Esophagus muscularis mucosa (tissue), 4 donors: ENCODE results near the gene CYP27B1. TPM values are rescaled to one million over a fixed set of nuclear protein-coding genes. Genes with fewer than 3 reads are reported as not detected.
A peak's percentile ranks its signal among the peaks of the same experiment; 100 is the strongest.

Experiments
- DNase-seq: peaks from one replicate; pipeline ENCODE4 v3.0.0-alpha.2; 2017; ENCODE audit errors: extremely low spot score
- H3K27ac ChIP-seq, 4 donors: fragments of 200-600 bp; sonication (generic); replicated peaks in 1 of 4; 1 replicate in 3 of 4; 2 replicates in 1 of 4; pipeline ENCODE4 v1.5.1; 2016 to 2019; ENCODE audit warnings: mild to moderate bottlenecking in 1 of 4
- H3K27me3 ChIP-seq, 4 donors: fragments of 200-600 bp; sonication (generic); one replicate each; pipeline versions ENCODE4 v1.5.1 to v1.6.0; 2016 to 2019
- H3K36me3 ChIP-seq, 4 donors: fragments of 200-600 bp; sonication (generic); one replicate each; pipeline ENCODE4 v1.5.1; 2016 to 2019
- H3K4me1 ChIP-seq, 4 donors: fragments of 200-600 bp; sonication (generic); one replicate each; pipeline ENCODE4 v1.5.1; 2016 to 2019
- H3K4me3 ChIP-seq, 4 donors: fragments of 200-600 bp; sonication (generic); 1 replicate in 2 of 4; 2 replicates in 2 of 4; pipeline ENCODE4 v1.5.1; 2016 to 2019; ENCODE audit warnings: mild to moderate bottlenecking in 4 of 4, moderate library complexity in 1 of 4
- H3K9me3 ChIP-seq, 4 donors: fragments of 200-600 bp; sonication (generic); 1 replicate in 3 of 4; 2 replicates in 1 of 4; pipeline ENCODE4 v1.5.1; 2016 to 2019
- CTCF ChIP-seq, 3 experiments: fragments of 200-600 bp in 2 of 3; fragments of 450-650 bp in 1 of 3; sonication (generic) in 2 of 3; IDR thresholded peaks; one replicate each; pipeline ENCODE4 v1.5.1; 2017 to 2019; ENCODE audit warnings: antibody characterized with exemption in 3 of 3, mild to moderate bottlenecking in 2 of 3, moderate library complexity in 1 of 3
- EP300 ChIP-seq: sonication (generic); formaldehyde crosslinking; IDR thresholded peaks from one replicate; pipeline ENCODE4 v1.6.1; 2017; ENCODE audit warnings: antibody characterized with exemption
- POLR2A ChIP-seq: fragments of 450-650 bp; IDR thresholded peaks from one replicate; pipeline ENCODE4 v1.6.1; 2017; ENCODE audit warnings: antibody characterized with exemption, moderate library complexity, mild to moderate bottlenecking, low read depth
- POLR2AphosphoS5 ChIP-seq, 2 donors: sonication (generic); formaldehyde crosslinking; IDR thresholded peaks; one replicate each; pipeline ENCODE4 v1.6.1; 2017; ENCODE audit warnings: antibody characterized with exemption in 2 of 2
- WGBS: methylation state at CpG from one replicate; pipeline ENCODE4 v1.1.5; 2018; 5-methylcytosine and 5-hydroxymethylcytosine counted together
- intact Hi-C: fragments of 100-400 bp; cut with DNase I; formaldehyde crosslinking; loops from one replicate; pipeline ENCODE4 v1.15.1; 2023
- total RNA-seq, 4 donors: library from RNA; depleted of rRNA; stranded (reverse); fragments of >200 nt; gene quantifications; one replicate each; pipeline versions ENCODE4 v1.1.0 to v1.2.1, GENCODE V29; 2016

Gene CYP27B1
- total RNA-seq, 4 donors from 2014 or later = 0.32 to 0.66 TPM; not detected in 2

- Histone ChIP-seq H3K27ac (peak within 1 kb of the TSS; percentile 80 to 92 (median 90)), H3K4me3 (peak within 1 kb of the TSS; percentile 61 to 91 (median 72)), H3K9me3 (no peaks in the 10 kb centered on the region), H3K27me3 (no peaks in the 10 kb centered on the region), H3K36me3 (peaks cover 33 to 40% (median 35%) of the 10 kb centered on the region in 4 donors), H3K4me1 (peaks cover 26 to 63% (median 44%) of the 10 kb centered on the region in 4 donors)
- intact Hi-C loops = no loop called here
- under 1% methylated on average over 33 of the region's 58 CpGs for WGBS
- DNase-seq = peak; percentile 100
- TF ChIP-seq POLR2A = peak; percentile 61
- peak in 1 of 3 experiments; percentile 26 for TF ChIP-seq CTCF (IDR thresholded peaks at IDR 0.05)
- TF ChIP-seq POLR2AphosphoS5 (IDR thresholded peaks at IDR 0.05) = peak; percentile 89 to 98
- no peak for TF ChIP-seq EP300
These were observed 14.8 kb downstream of the CYP27B1 start, which contains the start of gene CDK4 for GRCh38 chr12:57751788-57752667. Gene CDK4, minus strand, starts transcription at chr12:57752310. Its CDS starts 593 bp downstream, at chr12:57751717.

GRCh38 chr12:57751432-57751787 is 15.5 kb downstream of the CYP27B1 start:
- no peak for TF ChIP-seq POLR2A
- no peak for TF ChIP-seq POLR2AphosphoS5 (IDR thresholded peaks at IDR 0.05)
- no peak for TF ChIP-seq CTCF (IDR thresholded peaks at IDR 0.05)
- TF ChIP-seq EP300 = no peak
- H3K36me3 ChIP-seq = peaks cover 38 to 47% (median 42%) of the 10 kb centered on the region in 4 donors
- no peaks in the 10 kb centered on the region for H3K27me3 ChIP-seq
- H3K4me3 ChIP-seq = peak overlapping the region; percentile 61 to 91 (median 72)
- H3K4me1 ChIP-seq = peaks cover 24 to 59% (median 38%) of the 10 kb centered on the region in 4 donors
- H3K27ac ChIP-seq = peak overlapping the region; percentile 80 to 92 (median 90)
- DNase-seq = no peak
- intact Hi-C loops = no loop called here
- no peaks in the 10 kb centered on the region for H3K9me3 ChIP-seq
- WGBS = 20% methylated on average over 4 of the region's 8 CpGs

GRCh38 chr12:57750561-57751431 is 16.1 kb downstream of the CYP27B1 start:
- Histone ChIP-seq H3K4me3 (peak overlapping the region; percentile 61 to 91 (median 72)), H3K27ac (peak overlapping the region; percentile 80 to 92 (median 90)), H3K4me1 (peaks cover 20 to 59% (median 37%) of the 10 kb centered on the region in 4 donors), H3K9me3 (no peaks in the 10 kb centered on the region), H3K27me3 (no peaks in the 10 kb centered on the region), H3K36me3 (peaks cover 38 to 49% (median 44%) of the 10 kb centered on the region in 4 donors)
- WGBS = 89% methylated on average over 15 of the region's 15 CpGs
- no peak for DNase-seq
- intact Hi-C loops = no loop called here
- TF ChIP-seq EP300 (no peak), POLR2A (no peak), POLR2AphosphoS5 (IDR thresholded peaks at IDR 0.05) (no peak), CTCF (IDR thresholded peaks at IDR 0.05) (no peak)

GRCh38 chr12:57749061-57749460 is 17.8 kb downstream of the CYP27B1 start:
- no peak for DNase-seq
- intact Hi-C loops = no loop called here
- 94% methylated on average over 5 of the region's 5 CpGs for WGBS
- no peaks in the 10 kb centered on the region for H3K27me3 ChIP-seq
- H3K4me3 ChIP-seq = no peak overlapping the region
- peaks cover 18 to 54% (median 37%) of the 10 kb centered on the region in 4 donors for H3K4me1 ChIP-seq
- H3K27ac ChIP-seq = no peak overlapping the region
- peaks cover 38 to 49% (median 44%) of the 10 kb centered on the region in 4 donors for H3K36me3 ChIP-seq
- no peaks in the 10 kb centered on the region for H3K9me3 ChIP-seq
- no peak for TF ChIP-seq CTCF (IDR thresholded peaks at IDR 0.05)
- no peak for TF ChIP-seq POLR2AphosphoS5 (IDR thresholded peaks at IDR 0.05)
- TF ChIP-seq EP300 = no peak
- no peak for TF ChIP-seq POLR2A
